GM20000 (cell line): ENCODE data around the gene CTNND2.

ENCODE experiments used
- DNase-seq: peaks from one replicate; pipeline ENCODE4 v3.0.0; 2012; ENCODE audit warnings: low spot score
- CTCF ChIP-seq: IDR thresholded peaks from 2 replicates; pipeline ENCODE4 v1.5.1; 2012; ENCODE audit warnings: mild to moderate bottlenecking, control low read depth; ENCODE audit errors: extremely low read depth, missing control alignments

The CTNND2 gene

GRCh38 chr5:11252523-11252922, 651.7 kb downstream of the CTNND2 start:
- no peak for TF ChIP-seq CTCF
- DNase-seq: no peak

- DNase-seq: no peak
- TF ChIP-seq CTCF: no peak
These were observed 652.2 kb downstream of the CTNND2 start for GRCh38 chr5:11252075-11252474.

- no peak for DNase-seq
- TF ChIP-seq CTCF: no peak
These were observed 653.0 kb downstream of the CTNND2 start for GRCh38 chr5:11251247-11251646.

GRCh38 chr5:11248966-11249365, 655.3 kb downstream of the CTNND2 start:
- no peak for TF ChIP-seq CTCF
- no peak for DNase-seq

GRCh38 chr5:11247224-11247623, 657.0 kb downstream of the CTNND2 start:
- no peak for DNase-seq
- TF ChIP-seq CTCF: no peak

- DNase-seq: no peak
- TF ChIP-seq CTCF: no peak
These were observed 663.7 kb downstream of the CTNND2 start for GRCh38 chr5:11240293-11241190.

- DNase-seq: no peak
- TF ChIP-seq CTCF: no peak
These were observed 664.8 kb downstream of the CTNND2 start for GRCh38 chr5:11239261-11240015.
